ENCODE data around the gene PSENEN.

The PSENEN gene

GRCh38 chr19:35782589-35782988 lies 37.1 kb downstream of the PSENEN start:
- TF ChIP-seq CTCF (IDR thresholded peaks at IDR 0.05; ENCODE audit: low read depth, low read length): no peak
- no peak overlapping the region for H3K4me3 ChIP-seq (ENCODE audit: low read depth, low read length)
- DNase-seq (ENCODE audit: low read depth, low spot score): no peak
- in situ Hi-C loops (cut with HindIII; ENCODE audit: low sequenced_read_pairs): no loop called here

GRCh38 chr19:35783469-35784434 lies 38.3 kb downstream of the PSENEN start:
- in situ Hi-C loops (cut with HindIII; ENCODE audit: low sequenced_read_pairs): no loop called here
- no peak overlapping the region for H3K4me3 ChIP-seq (ENCODE audit: low read depth, low read length)
- DNase-seq (ENCODE audit: low read depth, low spot score): no peak
- TF ChIP-seq CTCF (IDR thresholded peaks at IDR 0.05; ENCODE audit: low read depth, low read length): no peak

- no peak for TF ChIP-seq CTCF (IDR thresholded peaks at IDR 0.05; ENCODE audit: low read depth, low read length)
- DNase-seq (ENCODE audit: low read depth, low spot score): no peak
- in situ Hi-C loops (cut with HindIII; ENCODE audit: low sequenced_read_pairs): no loop called here
- no peak overlapping the region for H3K4me3 ChIP-seq (ENCODE audit: low read depth, low read length)
Measured at GRCh38 chr19:35784503-35785338, 39.3 kb downstream of the PSENEN start.

- DNase-seq (ENCODE audit: low read depth, low spot score): no peak
- H3K4me3 ChIP-seq (ENCODE audit: low read depth, low read length): no peak overlapping the region
- TF ChIP-seq CTCF (IDR thresholded peaks at IDR 0.05; ENCODE audit: low read depth, low read length): no peak
- in situ Hi-C loops (cut with HindIII; ENCODE audit: low sequenced_read_pairs): no loop called here
Measured at GRCh38 chr19:35785339-35785627, 39.8 kb downstream of the PSENEN start.

GRCh38 chr19:35786299-35787160 lies 41.1 kb downstream of the PSENEN start:
- in situ Hi-C loops (cut with HindIII; ENCODE audit: low sequenced_read_pairs): no loop called here
- no peak overlapping the region for H3K4me3 ChIP-seq (ENCODE audit: low read depth, low read length)

More at GRCh38 chr19:35786299-35787160, 41.1 kb downstream of the PSENEN start:
- TF ChIP-seq CTCF (IDR thresholded peaks at IDR 0.05; ENCODE audit: low read depth, low read length): no peak
- no peak for DNase-seq (ENCODE audit: low read depth, low spot score)
